ENCODE measurements around the gene NRK. TPM values are rescaled to one million over a fixed set of nuclear protein-coding genes. Genes with fewer than 3 reads are reported as not detected.

NRK gene
- total RNA-seq, 1 experiment from 2014 or later: 0.05 TPM

DNA sequence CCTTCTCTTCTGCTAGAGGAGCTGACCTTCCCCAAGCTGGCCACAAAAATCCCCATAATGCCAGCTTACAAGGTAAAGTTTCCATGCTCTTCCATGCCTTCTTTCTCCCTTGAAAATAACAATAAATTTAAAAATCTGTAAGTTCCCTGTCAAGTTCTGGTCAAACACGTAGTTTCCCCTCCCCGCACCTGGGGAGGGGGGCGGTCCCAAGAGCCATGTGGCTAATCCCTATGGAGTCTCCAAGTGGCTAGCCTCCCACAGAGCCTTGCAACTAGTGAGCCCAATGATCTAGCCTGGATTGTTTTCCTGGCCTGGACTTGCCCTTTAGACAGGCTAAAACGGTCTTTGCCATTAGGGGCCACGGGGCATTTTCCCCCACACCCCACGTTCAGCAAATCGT is 2.1 kb upstream of the NRK start (continued):
- TF ChIP-seq, protein P1, sequence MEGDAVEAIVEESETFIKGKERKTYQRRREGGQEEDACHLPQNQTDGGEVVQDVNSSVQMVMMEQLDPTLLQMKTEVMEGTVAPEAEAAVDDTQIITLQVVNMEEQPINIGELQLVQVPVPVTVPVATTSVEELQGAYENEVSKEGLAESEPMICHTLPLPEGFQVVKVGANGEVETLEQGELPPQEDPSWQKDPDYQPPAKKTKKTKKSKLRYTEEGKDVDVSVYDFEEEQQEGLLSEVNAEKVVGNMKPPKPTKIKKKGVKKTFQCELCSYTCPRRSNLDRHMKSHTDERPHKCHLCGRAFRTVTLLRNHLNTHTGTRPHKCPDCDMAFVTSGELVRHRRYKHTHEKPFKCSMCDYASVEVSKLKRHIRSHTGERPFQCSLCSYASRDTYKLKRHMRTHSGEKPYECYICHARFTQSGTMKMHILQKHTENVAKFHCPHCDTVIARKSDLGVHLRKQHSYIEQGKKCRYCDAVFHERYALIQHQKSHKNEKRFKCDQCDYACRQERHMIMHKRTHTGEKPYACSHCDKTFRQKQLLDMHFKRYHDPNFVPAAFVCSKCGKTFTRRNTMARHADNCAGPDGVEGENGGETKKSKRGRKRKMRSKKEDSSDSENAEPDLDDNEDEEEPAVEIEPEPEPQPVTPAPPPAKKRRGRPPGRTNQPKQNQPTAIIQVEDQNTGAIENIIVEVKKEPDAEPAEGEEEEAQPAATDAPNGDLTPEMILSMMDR (IDR thresholded peaks at IDR 0.05 in 2 of 3, conservative IDR thresholded peaks at IDR 0.05 in 1 of 3; ENCODE audit: borderline replicate concordance in 1 of 3, insufficient read depth in 1 of 3, low read depth in 2 of 3, low read length in 2 of 3): no peak
- no peak for TF ChIP-seq SP1 (IDR thresholded peaks at IDR 0.05; ENCODE audit: low read depth)
- TF ChIP-seq SIN3A (IDR thresholded peaks at IDR 0.05; ENCODE audit: low read depth): no peak
- TF ChIP-seq POLR2A (IDR thresholded peaks at IDR 0.05; ENCODE audit: borderline replicate concordance, extremely low read depth, insufficient read depth, insufficient read length): no peak
- no peak for TF ChIP-seq SRF (IDR thresholded peaks at IDR 0.05; ENCODE audit: low read depth)

DNA sequence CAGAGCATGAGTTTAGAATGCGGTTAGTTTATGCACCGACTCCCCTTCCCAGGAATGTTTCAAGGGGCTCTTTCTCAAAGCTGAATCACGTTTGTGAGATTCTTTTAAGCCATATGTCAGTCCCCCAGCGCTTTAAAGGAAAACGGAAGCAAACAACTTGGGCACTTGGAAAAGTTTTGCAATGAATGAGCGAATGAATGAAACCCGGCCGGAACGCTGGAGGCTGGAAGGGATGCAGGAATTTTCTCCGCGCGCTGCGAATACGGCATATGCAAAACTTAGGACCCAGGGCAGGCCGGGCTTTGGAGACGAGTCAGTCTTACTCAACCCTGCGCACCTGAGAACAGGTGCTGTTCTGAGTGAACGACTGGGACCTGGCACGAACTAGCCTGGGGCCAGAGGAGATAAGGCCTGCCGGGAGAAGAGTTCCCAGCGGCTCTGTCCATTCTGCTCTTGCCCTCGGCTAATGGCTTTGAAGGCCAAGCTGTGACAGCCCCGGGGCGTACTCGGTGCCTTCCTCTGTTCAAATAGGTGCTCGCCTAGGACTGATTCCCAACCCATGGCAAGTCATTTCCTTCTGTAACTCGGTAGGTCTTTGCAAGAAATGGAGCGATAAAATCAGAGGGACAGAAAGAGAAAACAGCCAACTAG is 743 bp upstream of the NRK start:
- no peak overlapping the region for H3K4me3 ChIP-seq (replicated peaks in 1 of 2; ENCODE audit: low read depth in 1 of 2, low read length in 2 of 2)
- no peak overlapping the region for H2AFZ ChIP-seq (ENCODE audit: low read depth, low read length, poor library complexity, severe bottlenecking)
- no TSS peak for BruUV-seq (replicated peaks)
- H3K27me3 ChIP-seq (ENCODE audit: insufficient read depth, low read length): no peaks in the 10 kb centered on the region
- no peaks in the 10 kb centered on the region for H3K4me1 ChIP-seq (ENCODE audit: control insufficient read depth in 1 of 2, insufficient read depth in 2 of 2, low read length in 2 of 2)
- H3K4me2 ChIP-seq (ENCODE audit: low read length): no peak overlapping the region
- H3K9ac ChIP-seq (ENCODE audit: low read length): no peak overlapping the region
- H3K36me3 ChIP-seq (ENCODE audit: control insufficient read depth in 1 of 2, insufficient read depth in 2 of 2, low read length in 2 of 2): no peaks in the 10 kb centered on the region
- ChIA-PET CTCF (no interaction called here), RAD21 (ENCODE audit: low non-redundant PET in 1 of 2, low total read pairs in 2 of 2, uncharacterized antibody in 2 of 2, unreplicated experiment in 2 of 2) (no interaction called here), POLR2A (no interaction called here)
- no peaks in the 10 kb centered on the region for H4K20me1 ChIP-seq (ENCODE audit: insufficient read depth)
- H3K27ac ChIP-seq (ENCODE audit: low read depth, low read length): no peak overlapping the region
- H3K79me2 ChIP-seq (ENCODE audit: insufficient read depth, low read length): no peaks in the 10 kb centered on the region
- H3K9me3 ChIP-seq (ENCODE audit: control insufficient read depth in 1 of 2, insufficient read depth in 1 of 2, low read depth in 1 of 2, low read length in 2 of 2): no peaks in the 10 kb centered on the region
- ATAC-seq (no peak), DNase-seq (ENCODE audit: low read depth, low spot score) (no peak)
- TF ChIP-seq POLR2A (IDR thresholded peaks at IDR 0.05; ENCODE audit: borderline replicate concordance, extremely low read depth, insufficient read depth, insufficient read length) (no peak), POLR2AphosphoS5 (IDR thresholded peaks at IDR 0.05; ENCODE audit: low read depth, low read length) (no peak), ZNF274 (IDR thresholded peaks at IDR 0.05; ENCODE audit: low read depth, low read length) (no peak), TCF7L2 (IDR thresholded peaks at IDR 0.05; ENCODE audit: borderline replicate concordance, extremely low read depth, insufficient read depth, insufficient read length) (no peak), ZFX (IDR thresholded peaks at IDR 0.05) (no peak), EZH2 (IDR thresholded peaks at IDR 0.05) (no peak), CBX3 (IDR thresholded peaks at IDR 0.05; ENCODE audit: low read depth) (no peak), SRF (IDR thresholded peaks at IDR 0.05; ENCODE audit: low read depth) (no peak), EGR1 (IDR thresholded peaks at IDR 0.05; ENCODE audit: low read depth) (no peak), JUND (IDR thresholded peaks at IDR 0.05) (no peak), RAD21 (IDR thresholded peaks at IDR 0.05; ENCODE audit: low read depth) (no peak)
- TF ChIP-seq, protein P2, sequence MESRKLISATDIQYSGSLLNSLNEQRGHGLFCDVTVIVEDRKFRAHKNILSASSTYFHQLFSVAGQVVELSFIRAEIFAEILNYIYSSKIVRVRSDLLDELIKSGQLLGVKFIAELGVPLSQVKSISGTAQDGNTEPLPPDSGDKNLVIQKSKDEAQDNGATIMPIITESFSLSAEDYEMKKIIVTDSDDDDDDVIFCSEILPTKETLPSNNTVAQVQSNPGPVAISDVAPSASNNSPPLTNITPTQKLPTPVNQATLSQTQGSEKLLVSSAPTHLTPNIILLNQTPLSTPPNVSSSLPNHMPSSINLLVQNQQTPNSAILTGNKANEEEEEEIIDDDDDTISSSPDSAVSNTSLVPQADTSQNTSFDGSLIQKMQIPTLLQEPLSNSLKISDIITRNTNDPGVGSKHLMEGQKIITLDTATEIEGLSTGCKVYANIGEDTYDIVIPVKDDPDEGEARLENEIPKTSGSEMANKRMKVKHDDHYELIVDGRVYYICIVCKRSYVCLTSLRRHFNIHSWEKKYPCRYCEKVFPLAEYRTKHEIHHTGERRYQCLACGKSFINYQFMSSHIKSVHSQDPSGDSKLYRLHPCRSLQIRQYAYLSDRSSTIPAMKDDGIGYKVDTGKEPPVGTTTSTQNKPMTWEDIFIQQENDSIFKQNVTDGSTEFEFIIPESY (IDR thresholded peaks at IDR 0.05; ENCODE audit: extremely low read depth, insufficient replicate concordance, low read length): no peak
- TF ChIP-seq, protein P3, sequence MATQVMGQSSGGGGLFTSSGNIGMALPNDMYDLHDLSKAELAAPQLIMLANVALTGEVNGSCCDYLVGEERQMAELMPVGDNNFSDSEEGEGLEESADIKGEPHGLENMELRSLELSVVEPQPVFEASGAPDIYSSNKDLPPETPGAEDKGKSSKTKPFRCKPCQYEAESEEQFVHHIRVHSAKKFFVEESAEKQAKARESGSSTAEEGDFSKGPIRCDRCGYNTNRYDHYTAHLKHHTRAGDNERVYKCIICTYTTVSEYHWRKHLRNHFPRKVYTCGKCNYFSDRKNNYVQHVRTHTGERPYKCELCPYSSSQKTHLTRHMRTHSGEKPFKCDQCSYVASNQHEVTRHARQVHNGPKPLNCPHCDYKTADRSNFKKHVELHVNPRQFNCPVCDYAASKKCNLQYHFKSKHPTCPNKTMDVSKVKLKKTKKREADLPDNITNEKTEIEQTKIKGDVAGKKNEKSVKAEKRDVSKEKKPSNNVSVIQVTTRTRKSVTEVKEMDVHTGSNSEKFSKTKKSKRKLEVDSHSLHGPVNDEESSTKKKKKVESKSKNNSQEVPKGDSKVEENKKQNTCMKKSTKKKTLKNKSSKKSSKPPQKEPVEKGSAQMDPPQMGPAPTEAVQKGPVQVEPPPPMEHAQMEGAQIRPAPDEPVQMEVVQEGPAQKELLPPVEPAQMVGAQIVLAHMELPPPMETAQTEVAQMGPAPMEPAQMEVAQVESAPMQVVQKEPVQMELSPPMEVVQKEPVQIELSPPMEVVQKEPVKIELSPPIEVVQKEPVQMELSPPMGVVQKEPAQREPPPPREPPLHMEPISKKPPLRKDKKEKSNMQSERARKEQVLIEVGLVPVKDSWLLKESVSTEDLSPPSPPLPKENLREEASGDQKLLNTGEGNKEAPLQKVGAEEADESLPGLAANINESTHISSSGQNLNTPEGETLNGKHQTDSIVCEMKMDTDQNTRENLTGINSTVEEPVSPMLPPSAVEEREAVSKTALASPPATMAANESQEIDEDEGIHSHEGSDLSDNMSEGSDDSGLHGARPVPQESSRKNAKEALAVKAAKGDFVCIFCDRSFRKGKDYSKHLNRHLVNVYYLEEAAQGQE (IDR thresholded peaks at IDR 0.05; ENCODE audit: low read depth): no peak
- intact Hi-C loops (cut with micrococcal nuclease): no loop called here
- no peaks in the 10 kb centered on the region for H3K9me2 ChIP-seq (ENCODE audit: insufficient read depth)
